Measurements from ENCODE around the gene LRRC36.

The LRRC36 gene

DNA sequence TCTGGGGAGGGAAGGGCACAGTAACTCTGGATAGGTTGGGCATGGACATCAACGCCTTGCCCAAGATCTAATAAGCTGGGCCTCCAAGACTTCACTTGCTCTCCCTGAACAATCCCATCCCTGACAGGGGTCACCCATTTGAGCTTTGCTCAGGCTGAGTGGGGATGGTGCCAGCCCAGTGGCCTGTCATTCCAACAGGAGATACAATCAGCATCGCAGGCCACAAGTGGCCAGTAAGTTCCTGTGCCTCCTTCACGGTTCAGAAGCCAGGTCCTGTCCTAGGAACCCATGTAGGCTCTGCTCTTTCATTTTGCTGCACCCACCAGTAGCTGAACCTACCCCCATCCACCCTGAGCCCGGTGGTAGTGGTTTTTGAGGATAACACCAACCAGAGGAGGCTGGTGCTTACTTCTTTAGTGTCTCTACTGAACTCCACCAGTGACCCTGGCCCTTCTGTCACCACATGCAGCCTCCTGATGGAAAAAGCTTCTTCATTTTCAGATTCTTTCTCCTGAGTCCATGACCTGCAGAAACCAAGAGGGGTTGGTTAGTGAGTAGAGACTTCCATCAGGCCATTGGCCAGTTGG is 32.4 kb upstream of the LRRC36 start:
- DNase-seq, result no peak

GRCh38 chr16:67294938-67295361 is 31.7 kb upstream of the LRRC36 start:
- no peak for DNase-seq

DNA sequence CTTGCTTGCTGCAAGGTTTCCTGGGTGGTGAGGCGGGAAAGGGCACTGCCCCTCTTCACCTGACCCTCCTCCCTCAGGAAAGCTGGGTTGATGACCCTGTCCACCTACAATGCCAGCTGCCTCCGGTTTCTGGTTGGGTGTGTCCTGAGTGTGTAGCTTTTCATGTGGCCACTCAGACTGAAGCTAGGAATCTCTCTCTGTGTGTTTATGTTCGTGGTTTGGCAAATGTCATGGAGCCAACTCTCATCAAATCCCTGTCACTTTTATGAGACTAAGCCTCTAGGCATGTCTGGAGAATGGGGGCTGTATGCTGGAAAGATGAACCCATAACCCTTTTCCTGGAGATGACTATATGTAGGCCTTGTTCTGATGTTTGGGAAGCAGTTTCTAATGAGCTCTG is 30.2 kb upstream of the LRRC36 start:
- DNase-seq, result no peak

- no peak for DNase-seq
Observed at GRCh38 chr16:67298277-67298676, 28.3 kb upstream of the LRRC36 start.

- no peak for DNase-seq
Observed at GRCh38 chr16:67299269-67299668, 27.3 kb upstream of the LRRC36 start.

GRCh38 chr16:67301080-67301782 is 25.4 kb upstream of the LRRC36 start:
- DNase-seq, result no peak

DNA sequence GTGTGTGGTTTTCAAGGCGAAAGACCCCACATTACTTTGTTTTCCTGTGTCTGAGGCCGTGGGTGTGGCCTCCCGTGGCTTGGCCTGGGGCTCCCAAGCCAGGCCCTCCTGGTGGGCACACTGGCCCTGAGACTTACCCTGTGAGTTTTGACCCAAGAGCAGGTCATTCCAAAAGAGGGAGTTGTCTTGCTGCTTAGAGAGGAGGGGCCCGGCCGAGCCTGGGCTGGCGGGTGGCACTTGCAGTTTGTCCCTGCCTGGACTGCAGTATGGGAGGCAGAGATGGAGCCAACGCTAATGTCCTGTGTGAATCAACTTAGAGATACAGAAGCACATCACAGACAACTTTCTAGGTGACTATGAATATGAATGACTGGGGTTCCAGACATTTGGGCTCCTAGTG is 24.5 kb upstream of the LRRC36 start:
- DNase-seq, result no peak

GRCh38 chr16:67302970-67303369 is 23.6 kb upstream of the LRRC36 start:
- no peak for DNase-seq

GRCh38 chr16:67304020-67304419 is 22.6 kb upstream of the LRRC36 start:
- no peak for DNase-seq

- no peak for DNase-seq
Observed at GRCh38 chr16:67305216-67306071, 21.2 kb upstream of the LRRC36 start.

- DNase-seq, result no peak
Observed at GRCh38 chr16:67310561-67310960, 16.1 kb upstream of the LRRC36 start.

- DNase-seq, result peak in 1 of 2 donors; percentile 28
Observed at GRCh38 chr16:67311607-67312488, 14.8 kb upstream of the LRRC36 start.

- DNase-seq, result no peak
Observed at GRCh38 chr16:67312719-67313118, 13.9 kb upstream of the LRRC36 start.

DNA sequence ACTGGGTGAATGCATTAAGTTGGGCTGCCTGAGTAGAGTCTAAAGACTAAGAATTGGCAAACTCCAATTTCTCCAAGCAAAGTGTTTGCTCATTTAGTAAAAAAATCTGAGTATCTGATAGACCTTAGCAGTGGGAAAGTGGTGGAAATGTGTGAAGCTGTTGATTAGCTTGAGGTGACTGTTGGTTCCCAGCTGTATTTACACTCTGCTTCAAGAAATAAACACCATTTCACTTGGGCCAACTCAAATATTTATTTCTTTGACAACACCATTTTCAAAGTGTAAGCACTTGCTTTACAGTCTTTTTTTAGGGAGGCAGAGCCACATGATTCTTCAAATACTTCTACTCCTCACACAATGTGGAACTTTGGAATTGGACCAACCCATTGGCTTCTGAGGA is 8.8 kb upstream of the LRRC36 start:
- DNase-seq, result no peak

DNA sequence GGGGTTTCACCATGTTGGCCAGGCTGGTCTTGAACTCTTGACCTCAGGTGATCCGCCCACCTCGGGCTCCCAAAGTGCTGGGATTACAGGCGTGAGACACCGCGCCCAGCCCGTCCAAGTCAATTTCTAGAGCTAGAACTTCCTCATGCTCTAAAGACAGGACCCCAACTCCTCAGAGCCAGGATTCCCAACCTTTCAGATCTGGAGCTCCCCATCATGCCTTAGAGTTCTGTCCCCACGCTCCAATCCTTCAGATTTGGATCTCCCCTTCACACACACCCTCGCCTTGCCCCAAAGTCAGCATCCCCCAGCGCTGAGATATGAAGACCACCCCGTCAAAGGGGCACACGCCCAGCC is 522 bp upstream of the LRRC36 start:
- DNase-seq, result no peak

GRCh38 chr16:67327743-67328142 is 1.1 kb downstream of the LRRC36 start:
- DNase-seq, result peak; percentile 61 to 67

- no peak for DNase-seq
Observed at GRCh38 chr16:67329901-67330300, 3.3 kb downstream of the LRRC36 start.

GRCh38 chr16:67333315-67333714 is 6.7 kb downstream of the LRRC36 start:
- no peak for DNase-seq

GRCh38 chr16:67336116-67336515 is 9.5 kb downstream of the LRRC36 start:
- DNase-seq, result no peak

DNA sequence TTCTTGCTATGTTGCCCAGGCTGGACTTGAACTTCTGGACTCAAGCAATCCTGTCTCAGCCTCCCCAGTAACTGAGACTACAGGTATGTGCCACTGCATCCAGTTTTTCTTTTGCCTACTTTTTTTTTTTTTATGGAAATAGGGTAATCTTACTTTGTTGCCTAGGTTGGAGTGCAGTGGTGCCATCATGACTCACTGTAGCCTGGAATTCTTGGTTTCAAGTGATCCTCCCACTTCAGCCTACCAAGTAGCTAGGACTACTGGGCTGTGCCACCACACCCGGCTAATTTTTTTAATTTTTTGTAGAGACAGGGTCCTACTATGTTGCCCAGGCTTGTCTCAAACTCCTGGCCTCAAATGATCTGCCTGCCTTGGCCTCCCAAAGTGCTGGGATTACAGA is 10.0 kb downstream of the LRRC36 start:
- DNase-seq, result no peak

- peak in 1 of 2 donors; percentile 13 for DNase-seq
Observed at GRCh38 chr16:67339453-67339852, 12.8 kb downstream of the LRRC36 start.

DNA sequence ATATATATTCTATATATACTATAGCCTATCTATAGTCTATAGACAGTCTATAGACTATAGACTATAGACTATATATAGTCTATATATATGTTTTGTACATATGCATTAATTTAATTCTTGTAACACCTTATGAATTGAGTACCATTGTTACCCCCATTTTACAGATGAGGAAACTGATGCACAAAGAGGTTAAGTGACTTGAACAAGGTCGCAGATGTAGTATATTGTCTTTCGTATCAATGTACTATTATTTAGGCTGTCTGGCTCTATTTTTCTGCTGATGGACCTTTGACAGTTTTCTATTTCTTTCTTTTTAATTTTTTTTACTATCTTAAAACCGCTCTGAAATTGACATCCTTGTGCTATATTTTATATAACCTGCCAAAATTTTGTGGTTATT is 14.6 kb downstream of the LRRC36 start:
- DNase-seq, result no peak

DNA sequence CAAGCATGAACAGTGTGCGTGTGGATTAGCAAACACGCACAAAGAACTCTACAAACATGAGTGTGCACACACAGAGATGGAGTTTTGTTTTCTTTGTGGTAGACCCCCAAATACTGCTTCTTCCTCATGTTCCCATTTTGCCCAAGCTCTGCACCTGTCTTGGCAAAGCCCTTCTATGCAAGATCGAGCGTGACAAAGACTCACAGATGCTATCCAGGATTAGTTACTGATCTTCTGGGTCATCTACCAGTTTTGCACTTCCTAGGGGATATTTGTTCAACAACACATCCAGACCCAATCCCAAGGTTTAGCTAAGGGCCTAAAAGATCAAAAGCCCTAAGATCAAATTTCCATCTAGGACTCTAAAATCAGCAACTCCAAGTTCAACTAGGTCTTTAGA is 16.0 kb downstream of the LRRC36 start:
- no peak for DNase-seq

Data from inflammatory macrophage treated with lipopolysaccharide for 1 hour (primary cell).